Upper lobe of left lung (tissue), 4 donors: ENCODE measurements around the gene CCDC183.
"Not testable (repeated sequence)": the region's sequence is repeated elsewhere in the genome, so short reads cannot be mapped to it uniquely, and the experiment has no call there.

Experiments used
- CTCF ChIP-seq, 6 experiments: fragments of 450-650 bp in 4 of 6; fragments of 200-600 bp in 2 of 6; sonication (generic) in 2 of 6; IDR thresholded peaks; one replicate each; pipeline ENCODE4 v1.5.1; 2016 to 2019; ENCODE audit warnings: antibody characterized with exemption in 6 of 6
- POLR2A ChIP-seq, 4 donors: fragments of 450-650 bp; IDR thresholded peaks; one replicate each; pipeline ENCODE4 v1.5.1; 2016 to 2017; ENCODE audit warnings: antibody characterized with exemption in 4 of 4, mild to moderate bottlenecking in 2 of 4

GRCh38 chr9:136755302-136756133 is 40.6 kb upstream of the CCDC183 start:
- TF ChIP-seq CTCF, POLR2A (IDR thresholded peaks at IDR 0.05): not testable (repeated sequence)
